ENCODE data around the gene NMT1. TPM values are rescaled to one million over a fixed set of nuclear protein-coding genes. Genes with fewer than 3 reads are reported as not detected.

Gene NMT1
- total and polyA plus RNA-seq, 2 of the 13 experiments (the other 11 are each of a cell fraction or from before 2014, with no cell fraction given), result 75.7 to 142 TPM

DNA sequence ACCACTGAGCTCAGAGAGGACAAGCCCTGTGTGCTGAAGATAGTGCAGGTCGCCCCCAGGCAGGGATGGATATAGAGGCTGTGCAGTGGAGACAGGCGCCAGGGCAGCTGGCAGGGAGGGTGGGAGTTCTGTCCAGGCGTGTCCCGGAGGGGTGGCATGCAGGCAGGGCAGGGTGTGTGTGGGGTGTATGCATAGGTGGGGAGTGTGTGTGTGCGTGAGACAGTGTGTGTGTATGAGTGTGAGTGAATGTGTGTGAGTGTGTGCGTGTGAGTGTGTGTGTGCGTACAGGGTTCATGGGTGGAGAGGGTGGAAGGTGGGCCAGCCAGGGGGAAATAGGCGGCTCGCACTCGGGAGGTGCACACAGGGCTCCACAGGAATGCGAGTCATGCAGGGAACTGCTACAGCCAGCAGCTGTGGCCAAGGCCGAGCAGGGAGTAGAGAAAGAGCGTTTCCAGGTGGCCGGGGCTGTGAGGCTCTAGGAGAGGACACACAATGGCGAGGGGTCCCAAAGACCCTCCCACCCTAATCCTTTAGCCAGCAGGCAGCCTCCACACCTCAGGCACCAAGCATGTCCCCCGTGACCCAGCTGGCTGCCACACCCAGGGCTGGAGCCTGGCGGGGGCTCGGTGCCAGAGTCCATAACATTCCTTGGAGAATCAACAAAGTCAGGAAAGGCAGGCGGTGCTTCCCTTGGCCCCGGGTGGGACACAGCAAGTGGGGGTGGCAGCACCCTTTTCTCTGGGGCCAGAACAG lies 66.6 kb downstream of the NMT1 start (continued):
- peak; percentile 91; the same call in 1 of the 2 replicates for TF ChIP-seq HNRNPL (IDR thresholded peaks at IDR 0.05; ENCODE audit: low read depth, low read length)
- no peak for TF ChIP-seq TOE1 (CRISPR knock-in tag; IDR thresholded peaks at IDR 0.05)
- TF ChIP-seq GABPB1 (CRISPR knock-in tag; IDR thresholded peaks at IDR 0.05), result peak; percentile 42; the same call in 1 of the 2 replicates
- TF ChIP-seq, protein P1, sequence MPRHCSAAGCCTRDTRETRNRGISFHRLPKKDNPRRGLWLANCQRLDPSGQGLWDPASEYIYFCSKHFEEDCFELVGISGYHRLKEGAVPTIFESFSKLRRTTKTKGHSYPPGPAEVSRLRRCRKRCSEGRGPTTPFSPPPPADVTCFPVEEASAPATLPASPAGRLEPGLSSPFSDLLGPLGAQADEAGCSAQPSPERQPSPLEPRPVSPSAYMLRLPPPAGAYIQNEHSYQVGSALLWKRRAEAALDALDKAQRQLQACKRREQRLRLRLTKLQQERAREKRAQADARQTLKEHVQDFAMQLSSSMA (CRISPR knock-in tag; IDR thresholded peaks at IDR 0.05), result no peak
- peak; percentile 29; the same call in 1 of the 2 replicates for TF ChIP-seq FOXK1 (CRISPR knock-in tag; IDR thresholded peaks at IDR 0.05; ENCODE audit: borderline replicate concordance, low read depth)
- TF ChIP-seq, protein P2, sequence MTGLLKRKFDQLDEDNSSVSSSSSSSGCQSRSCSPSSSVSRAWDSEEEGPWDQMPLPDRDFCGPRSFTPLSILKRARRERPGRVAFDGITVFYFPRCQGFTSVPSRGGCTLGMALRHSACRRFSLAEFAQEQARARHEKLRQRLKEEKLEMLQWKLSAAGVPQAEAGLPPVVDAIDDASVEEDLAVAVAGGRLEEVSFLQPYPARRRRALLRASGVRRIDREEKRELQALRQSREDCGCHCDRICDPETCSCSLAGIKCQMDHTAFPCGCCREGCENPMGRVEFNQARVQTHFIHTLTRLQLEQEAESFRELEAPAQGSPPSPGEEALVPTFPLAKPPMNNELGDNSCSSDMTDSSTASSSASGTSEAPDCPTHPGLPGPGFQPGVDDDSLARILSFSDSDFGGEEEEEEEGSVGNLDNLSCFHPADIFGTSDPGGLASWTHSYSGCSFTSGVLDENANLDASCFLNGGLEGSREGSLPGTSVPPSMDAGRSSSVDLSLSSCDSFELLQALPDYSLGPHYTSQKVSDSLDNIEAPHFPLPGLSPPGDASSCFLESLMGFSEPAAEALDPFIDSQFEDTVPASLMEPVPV (CRISPR knock-in tag; IDR thresholded peaks at IDR 0.05), result no peak
- TF ChIP-seq, protein P3, sequence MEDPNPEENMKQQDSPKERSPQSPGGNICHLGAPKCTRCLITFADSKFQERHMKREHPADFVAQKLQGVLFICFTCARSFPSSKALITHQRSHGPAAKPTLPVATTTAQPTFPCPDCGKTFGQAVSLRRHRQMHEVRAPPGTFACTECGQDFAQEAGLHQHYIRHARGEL (CRISPR knock-in tag; IDR thresholded peaks at IDR 0.05), result no peak
- TF ChIP-seq ATF7-NPFF (CRISPR knock-in tag; IDR thresholded peaks at IDR 0.05; ENCODE audit: low read depth), result peak; percentile 61; the same call in 1 of the 2 replicates
- TF ChIP-seq KDM6A (CRISPR knock-in tag; IDR thresholded peaks at IDR 0.05; ENCODE audit: low read depth), result peak; percentile 72
- TF ChIP-seq, protein P4, sequence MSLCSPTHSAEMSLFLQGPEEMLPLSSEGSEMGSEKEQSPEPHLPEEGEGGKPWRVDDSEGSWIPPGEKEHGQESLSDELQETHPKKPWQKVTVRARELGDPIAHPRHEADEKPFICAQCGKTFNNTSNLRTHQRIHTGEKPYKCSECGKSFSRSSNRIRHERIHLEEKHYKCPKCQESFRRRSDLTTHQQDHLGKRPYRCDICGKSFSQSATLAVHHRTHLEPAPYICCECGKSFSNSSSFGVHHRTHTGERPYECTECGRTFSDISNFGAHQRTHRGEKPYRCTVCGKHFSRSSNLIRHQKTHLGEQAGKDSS (CRISPR knock-in tag; IDR thresholded peaks at IDR 0.05; ENCODE audit: borderline replicate concordance, low read depth), result 0 out of 2 replicates have a peak, but pooled peaks have one; percentile 15
- TF ChIP-seq, protein P5, sequence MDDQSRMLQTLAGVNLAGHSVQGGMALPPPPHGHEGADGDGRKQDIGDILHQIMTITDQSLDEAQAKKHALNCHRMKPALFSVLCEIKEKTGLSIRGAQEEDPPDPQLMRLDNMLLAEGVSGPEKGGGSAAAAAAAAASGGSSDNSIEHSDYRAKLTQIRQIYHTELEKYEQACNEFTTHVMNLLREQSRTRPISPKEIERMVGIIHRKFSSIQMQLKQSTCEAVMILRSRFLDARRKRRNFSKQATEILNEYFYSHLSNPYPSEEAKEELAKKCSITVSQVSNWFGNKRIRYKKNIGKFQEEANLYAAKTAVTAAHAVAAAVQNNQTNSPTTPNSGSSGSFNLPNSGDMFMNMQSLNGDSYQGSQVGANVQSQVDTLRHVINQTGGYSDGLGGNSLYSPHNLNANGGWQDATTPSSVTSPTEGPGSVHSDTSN (CRISPR knock-in tag; IDR thresholded peaks at IDR 0.05; ENCODE audit: borderline replicate concordance), result no peak
- peak; percentile 30; the same call in 1 of the 2 replicates for TF ChIP-seq ZFP90 (CRISPR knock-in tag; IDR thresholded peaks at IDR 0.05; ENCODE audit: borderline replicate concordance)
- peak; percentile 57; the same call in 1 of the 2 replicates for TF ChIP-seq ZNF317 (CRISPR knock-in tag; IDR thresholded peaks at IDR 0.05)
- TF ChIP-seq, protein P6, sequence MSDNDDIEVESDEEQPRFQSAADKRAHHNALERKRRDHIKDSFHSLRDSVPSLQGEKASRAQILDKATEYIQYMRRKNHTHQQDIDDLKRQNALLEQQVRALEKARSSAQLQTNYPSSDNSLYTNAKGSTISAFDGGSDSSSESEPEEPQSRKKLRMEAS (IDR thresholded peaks at IDR 0.05), result 0 out of 2 replicates have a peak, but pooled peaks have one; percentile 33
- TF ChIP-seq, protein P7, sequence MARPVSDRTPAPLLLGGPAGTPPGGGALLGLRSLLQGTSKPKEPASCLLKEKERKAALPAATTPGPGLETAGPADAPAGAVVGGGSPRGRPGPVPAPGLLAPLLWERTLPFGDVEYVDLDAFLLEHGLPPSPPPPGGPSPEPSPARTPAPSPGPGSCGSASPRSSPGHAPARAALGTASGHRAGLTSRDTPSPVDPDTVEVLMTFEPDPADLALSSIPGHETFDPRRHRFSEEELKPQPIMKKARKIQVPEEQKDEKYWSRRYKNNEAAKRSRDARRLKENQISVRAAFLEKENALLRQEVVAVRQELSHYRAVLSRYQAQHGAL (CRISPR knock-in tag; IDR thresholded peaks at IDR 0.05; ENCODE audit: not compliant biosample characterization), result no peak
- TF ChIP-seq, protein P8, sequence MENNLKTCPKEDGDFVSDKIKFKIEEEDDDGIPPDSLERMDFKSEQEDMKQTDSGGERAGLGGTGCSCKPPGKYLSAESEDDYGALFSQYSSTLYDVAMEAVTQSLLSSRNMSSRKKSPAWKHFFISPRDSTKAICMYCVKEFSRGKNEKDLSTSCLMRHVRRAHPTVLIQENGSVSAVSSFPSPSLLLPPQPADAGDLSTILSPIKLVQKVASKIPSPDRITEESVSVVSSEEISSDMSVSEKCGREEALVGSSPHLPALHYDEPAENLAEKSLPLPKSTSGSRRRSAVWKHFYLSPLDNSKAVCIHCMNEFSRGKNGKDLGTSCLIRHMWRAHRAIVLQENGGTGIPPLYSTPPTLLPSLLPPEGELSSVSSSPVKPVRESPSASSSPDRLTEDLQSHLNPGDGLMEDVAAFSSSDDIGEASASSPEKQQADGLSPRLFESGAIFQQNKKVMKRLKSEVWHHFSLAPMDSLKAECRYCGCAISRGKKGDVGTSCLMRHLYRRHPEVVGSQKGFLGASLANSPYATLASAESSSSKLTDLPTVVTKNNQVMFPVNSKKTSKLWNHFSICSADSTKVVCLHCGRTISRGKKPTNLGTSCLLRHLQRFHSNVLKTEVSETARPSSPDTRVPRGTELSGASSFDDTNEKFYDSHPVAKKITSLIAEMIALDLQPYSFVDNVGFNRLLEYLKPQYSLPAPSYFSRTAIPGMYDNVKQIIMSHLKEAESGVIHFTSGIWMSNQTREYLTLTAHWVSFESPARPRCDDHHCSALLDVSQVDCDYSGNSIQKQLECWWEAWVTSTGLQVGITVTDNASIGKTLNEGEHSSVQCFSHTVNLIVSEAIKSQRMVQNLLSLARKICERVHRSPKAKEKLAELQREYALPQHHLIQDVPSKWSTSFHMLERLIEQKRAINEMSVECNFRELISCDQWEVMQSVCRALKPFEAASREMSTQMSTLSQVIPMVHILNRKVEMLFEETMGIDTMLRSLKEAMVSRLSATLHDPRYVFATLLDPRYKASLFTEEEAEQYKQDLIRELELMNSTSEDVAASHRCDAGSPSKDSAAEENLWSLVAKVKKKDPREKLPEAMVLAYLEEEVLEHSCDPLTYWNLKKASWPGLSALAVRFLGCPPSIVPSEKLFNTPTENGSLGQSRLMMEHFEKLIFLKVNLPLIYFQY (CRISPR knock-in tag; IDR thresholded peaks at IDR 0.05; ENCODE audit: borderline replicate concordance), result peak; percentile 49; the same call in 1 of the 2 replicates

All from HepG2 (cell line).